NCI-H82 treated with DMSO at 0.1 percent for 48 hours (cell line): Measurements from ENCODE around the gene SLC26A8.
A peak's percentile ranks its signal among the peaks of the same experiment; 100 is the strongest.

Experiments
- DNase-seq: peaks from one replicate; lab custom pipeline; 2025; ENCODE audit not compliant: unreplicated experiment; lab: John Stamatoyannopoulos, UW

The SLC26A8 gene

GRCh38 chr6:36023996-36024795 lies at the start of gene SLC26A8:
Gene SLC26A8 (minus strand): TSS chr6:36024641. CDS start chr6:36019707, 4,934 bp downstream.
- no peak for DNase-seq

- DNase-seq = no peak
Observed at GRCh38 chr6:36073587-36073986, 49.1 kb upstream of the SLC26A8 start.

DNA sequence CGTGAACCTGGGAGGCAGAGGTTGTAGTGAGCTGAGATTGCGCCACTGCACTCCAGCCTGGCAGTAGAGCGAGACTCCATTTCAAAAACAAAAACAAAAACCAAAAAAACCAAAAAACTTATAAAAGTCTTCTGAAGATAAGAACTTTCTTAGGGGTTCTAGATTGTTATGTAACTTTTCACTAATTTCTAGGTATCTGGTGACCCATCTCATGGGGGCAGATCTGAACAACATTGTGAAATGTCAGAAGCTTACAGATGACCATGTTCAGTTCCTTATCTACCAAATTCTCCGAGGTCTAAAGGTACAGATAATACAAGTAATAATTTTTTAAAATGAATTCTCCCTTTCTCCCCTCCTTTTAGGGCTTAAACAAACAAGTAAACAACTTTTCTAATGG lies 48.2 kb upstream of the SLC26A8 start:
- no peak for DNase-seq

DNA sequence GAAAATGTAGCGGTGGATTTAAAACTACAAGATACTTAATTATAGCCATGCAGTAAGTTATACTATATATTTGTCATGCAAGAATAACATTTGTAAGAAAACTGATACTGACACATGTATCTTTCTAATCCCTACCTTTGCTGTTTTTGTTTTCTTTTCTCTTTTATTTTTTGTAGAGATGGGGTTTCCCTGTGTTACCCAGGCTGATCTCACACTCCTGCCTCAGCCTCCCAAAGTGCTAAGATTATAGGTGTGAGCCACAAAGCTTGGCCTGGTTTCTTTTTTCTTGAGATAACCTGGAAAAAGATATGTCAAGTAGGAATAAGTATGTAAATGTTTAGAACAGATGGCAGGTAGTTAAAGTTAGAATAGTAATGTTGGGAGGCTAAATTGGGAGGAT lies 47.3 kb upstream of the SLC26A8 start:
- no peak for DNase-seq

DNA sequence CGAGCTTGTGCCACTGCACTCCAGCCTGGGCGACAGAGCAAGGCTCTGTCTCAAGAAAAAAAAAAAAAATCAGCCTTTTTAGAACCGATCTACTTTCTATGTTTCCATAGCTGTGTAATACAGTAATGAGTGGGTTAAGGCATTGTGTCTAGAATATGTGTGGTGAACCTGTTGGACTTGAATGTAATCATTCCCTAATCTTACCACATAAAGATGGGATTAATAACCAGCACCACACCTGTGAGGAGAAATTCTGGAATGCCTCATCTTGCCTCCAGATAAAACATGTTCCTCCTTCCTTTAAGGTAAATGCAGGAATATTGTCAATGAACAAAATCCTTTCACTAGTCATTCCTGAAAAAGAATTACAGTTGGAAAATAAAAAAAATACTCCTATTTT lies 46.8 kb upstream of the SLC26A8 start:
- no peak for DNase-seq

DNA sequence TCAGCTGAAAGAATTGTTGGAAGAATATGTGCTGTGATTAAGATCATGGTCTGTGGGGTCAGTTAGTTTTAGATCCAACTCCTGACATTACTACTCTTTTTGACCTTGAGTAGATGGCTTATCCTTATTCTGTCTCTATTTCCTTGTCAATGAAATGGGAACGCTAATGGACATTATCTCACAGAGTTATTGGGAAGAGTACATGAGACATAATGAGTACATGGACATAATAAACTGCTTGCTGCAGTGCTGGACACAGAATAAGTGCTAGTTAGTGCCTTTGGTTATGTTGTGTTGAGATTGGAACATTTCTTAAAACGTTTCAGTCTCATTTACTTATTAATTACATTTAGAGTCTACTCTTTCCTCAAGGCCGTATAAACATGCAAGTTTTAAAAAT lies 45.8 kb upstream of the SLC26A8 start:
- no peak for DNase-seq

- no peak for DNase-seq
Observed at GRCh38 chr6:36069573-36069972, 45.1 kb upstream of the SLC26A8 start.

GRCh38 chr6:36068586-36068985 lies 44.1 kb upstream of the SLC26A8 start:
- DNase-seq = no peak

- DNase-seq = no peak
Observed at GRCh38 chr6:36068012-36068392, 43.6 kb upstream of the SLC26A8 start.

GRCh38 chr6:36067374-36068011 lies 43.1 kb upstream of the SLC26A8 start:
- no peak for DNase-seq

DNA sequence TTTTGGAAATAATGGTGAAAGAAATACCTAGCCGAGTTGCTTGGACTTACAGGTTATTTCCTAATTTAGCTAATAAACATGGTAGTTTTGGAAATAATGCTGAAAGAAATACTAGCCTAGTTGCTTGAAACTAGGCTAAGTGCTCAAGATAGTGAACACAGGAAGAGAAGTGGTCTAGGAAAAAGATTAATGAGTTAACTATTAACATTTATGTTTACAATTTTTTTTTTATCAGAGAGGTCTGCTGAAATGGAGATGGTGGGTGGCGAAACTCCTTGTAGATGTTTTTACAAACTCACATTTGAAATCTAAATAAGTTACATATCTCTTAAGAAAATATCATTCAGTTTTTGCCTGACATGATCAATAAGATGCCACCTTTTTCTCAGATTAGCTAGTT lies 42.4 kb upstream of the SLC26A8 start:
- DNase-seq = no peak

DNA sequence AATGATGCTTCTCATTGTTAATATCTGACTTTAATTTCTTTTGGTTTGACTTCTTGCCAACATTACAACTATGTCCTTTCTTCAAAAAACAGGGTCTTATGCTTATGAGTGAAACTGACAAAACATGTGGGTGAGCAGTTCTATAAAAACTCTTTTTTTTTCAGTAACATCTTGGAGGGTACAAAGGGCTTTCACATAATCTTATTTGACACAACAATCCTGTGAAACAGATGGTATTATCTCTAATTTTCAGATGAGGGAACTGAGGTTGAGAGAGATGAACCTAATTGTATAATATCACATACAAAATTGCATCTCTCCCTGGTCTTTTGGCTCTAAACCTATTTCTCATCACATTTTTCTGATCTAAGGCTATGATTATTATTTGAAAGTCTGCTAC lies 41.5 kb upstream of the SLC26A8 start:
- no peak for DNase-seq

GRCh38 chr6:36064770-36065396 lies 40.4 kb upstream of the SLC26A8 start:
- DNase-seq = no peak

GRCh38 chr6:36063318-36064060 lies 39.0 kb upstream of the SLC26A8 start:
- DNase-seq = no peak

- DNase-seq = no peak
Observed at GRCh38 chr6:36062247-36062646, 37.8 kb upstream of the SLC26A8 start.

GRCh38 chr6:36061236-36061635 lies 36.8 kb upstream of the SLC26A8 start:
- DNase-seq = no peak

GRCh38 chr6:36056178-36056577 lies 31.7 kb upstream of the SLC26A8 start:
- DNase-seq = no peak

DNA sequence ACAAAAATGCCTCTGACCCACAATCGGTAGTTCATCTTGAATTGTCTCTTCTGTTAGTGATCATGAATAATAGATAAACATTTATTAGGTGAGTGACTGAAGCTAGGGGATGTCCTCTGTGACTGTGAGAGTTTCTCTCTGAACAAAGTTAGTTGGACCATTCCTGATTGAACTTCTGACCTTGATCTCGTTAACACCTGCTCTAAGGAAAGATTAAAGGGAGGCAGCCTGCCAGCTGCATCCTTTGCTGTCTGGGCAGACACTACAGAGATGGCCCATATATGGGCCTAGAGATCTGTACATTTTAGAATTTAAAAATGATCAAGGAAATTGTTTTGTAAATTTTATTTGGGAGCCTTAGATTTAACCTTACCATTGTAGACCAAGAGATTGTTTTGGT lies 30.5 kb upstream of the SLC26A8 start:
- peak; percentile 44 for DNase-seq

- peak; percentile 20 for DNase-seq
Observed at GRCh38 chr6:36054415-36054814, 30.0 kb upstream of the SLC26A8 start.

GRCh38 chr6:36053878-36054277 lies 29.4 kb upstream of the SLC26A8 start:
- no peak for DNase-seq

GRCh38 chr6:36052097-36052496 lies 27.7 kb upstream of the SLC26A8 start:
- DNase-seq = no peak
